ENCODE measurements around the gene ZBTB25.

DNA sequence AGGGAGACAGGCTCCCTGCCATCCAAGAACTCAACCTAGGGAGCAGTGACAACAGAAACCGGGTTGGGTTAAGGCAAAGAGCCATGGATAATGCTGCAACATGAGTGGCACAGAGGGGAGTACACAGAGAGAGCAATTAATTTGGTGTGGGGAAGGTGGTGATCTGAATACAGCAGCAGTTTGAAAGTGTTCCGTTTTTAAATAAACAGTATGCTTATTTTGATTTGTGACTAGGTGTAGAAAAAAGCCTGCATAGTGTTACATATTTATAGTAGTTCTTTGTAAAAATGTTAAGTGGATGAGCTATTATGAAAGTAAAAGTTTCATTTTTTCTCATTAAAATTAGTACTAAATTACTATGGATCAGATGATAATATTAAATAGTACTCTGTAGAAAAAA, 29.6 kb downstream of the ZBTB25 start:
- TF ChIP-seq CTCF (IDR thresholded peaks at IDR 0.05; ENCODE audit: low read length) (no peak), EZH2 (IDR thresholded peaks at IDR 0.05; ENCODE audit: borderline replicate concordance, low read length) (no peak)

All from OCI-LY1 (cell line).